Measurements from ENCODE around the gene ZNF608. TPM values are rescaled to one million over a fixed set of nuclear protein-coding genes. Genes with fewer than 3 reads are reported as not detected.

The ZNF608 gene
- total RNA-seq (2014; rRNA removed; shearing (Covaris generic)) = 20.8 and 28.0 TPM in 2 replicates

DNA sequence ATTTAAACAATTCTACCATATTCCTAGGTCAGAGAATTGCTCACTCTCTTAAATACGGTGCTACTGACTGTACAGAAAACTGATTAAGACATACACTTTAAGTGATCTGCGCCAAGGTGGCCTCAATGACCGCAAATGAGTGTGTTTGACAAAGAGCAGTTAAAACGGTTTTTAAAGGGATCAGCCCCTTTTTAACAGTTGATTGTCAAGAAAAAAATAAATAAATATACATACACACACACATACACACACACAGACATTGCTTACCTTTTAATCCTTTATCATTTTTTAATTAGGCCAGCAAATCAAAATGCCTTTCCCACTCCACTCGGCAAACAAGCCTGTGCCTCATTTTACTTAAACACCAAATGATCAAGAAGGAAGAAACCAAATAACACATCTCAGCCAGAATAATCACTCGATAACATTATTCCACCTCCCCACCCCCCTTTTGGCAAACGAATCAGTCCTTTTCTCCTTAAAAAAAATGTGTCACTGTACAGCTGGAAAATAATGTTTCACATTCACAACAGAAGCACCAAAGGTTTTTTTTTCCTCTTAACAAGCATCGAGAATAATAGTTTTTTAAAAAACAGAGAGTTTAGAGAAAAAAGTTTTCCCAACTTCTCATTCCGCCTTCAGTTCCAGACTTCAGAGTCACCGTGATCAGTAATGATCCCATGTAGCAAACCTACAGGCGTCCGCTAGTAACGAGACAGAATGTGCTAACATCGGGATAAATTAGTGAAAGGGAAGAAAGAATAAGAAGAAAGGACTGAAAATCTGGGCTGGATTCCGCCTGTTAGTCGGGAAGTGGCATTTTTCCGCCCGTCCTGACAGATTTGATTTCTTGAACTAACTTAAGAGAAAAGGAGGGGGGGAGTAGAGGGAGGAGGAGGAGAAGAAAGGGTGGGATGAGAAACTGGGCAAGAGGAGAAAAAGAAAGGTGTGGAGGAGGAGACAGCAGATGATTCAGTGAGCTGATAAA, at the start of gene ZNF608:
TSS of gene ZNF608 (minus strand) at position 712 of the 988 bp plus-strand sequence. CDS start 1,650 bp downstream, outside the sequence.
- peak; percentile 90 for DNase-seq (ENCODE audit: low spot score)

DNA sequence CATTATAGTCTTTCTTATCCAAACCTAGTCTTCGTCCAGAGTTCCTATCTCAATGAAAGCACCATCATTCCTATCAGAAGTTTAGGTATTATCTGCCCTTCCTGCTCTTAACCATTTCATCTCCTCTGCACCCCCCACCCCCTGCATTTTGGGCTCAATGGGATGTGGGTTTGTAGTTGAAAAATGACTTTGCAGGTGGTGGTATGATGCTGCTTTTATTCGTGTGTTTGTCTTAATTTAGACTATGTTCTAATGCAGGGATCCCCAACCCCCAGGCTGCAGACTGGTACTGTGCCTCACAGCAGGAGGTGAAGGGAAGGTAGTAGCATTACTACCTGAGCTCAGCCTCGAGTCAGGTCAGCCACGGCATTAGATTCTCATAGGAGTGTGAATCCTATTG, 49.4 kb upstream of the ZNF608 start:
- no peak for DNase-seq (ENCODE audit: low spot score)

DNA sequence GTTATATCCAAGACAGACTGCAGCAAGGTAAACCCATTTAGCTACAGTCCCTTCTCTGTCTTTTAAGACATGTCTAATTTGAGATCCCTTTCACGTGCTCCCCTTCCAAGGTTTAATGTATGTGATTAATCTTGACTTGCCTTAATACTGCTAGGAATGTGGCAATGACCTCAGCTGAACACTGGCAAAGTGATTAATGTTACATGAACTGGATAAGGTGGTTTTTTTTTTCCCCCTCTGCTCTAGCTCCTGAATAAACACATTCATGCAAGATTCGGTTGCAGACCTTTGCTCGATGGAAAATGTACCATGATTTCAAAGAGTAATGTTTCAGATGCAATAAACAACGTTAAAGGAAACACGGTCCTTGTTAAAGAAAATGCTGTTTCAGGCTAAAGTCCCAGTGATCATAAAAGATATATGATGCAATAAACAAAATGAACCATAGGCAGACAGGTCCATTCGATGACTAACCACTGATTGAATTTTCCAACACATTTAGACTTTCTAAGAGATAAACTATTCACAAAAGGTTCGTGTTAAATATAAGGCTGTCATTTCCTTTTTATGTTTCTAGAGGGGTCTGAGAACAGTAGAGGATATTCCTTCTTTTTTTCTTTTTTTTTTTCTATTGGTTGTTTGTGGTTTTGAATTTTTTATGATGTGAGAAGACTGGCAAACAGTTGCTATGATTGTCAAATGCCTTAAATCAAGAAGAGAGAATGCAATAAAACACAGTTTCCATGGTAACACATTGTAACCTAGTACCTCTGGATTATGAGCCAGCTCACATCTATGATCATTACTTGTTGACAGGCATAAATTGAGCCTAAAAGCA, 44.7 kb upstream of the ZNF608 start:
- peak; percentile 75 for DNase-seq (ENCODE audit: low spot score)

DNA sequence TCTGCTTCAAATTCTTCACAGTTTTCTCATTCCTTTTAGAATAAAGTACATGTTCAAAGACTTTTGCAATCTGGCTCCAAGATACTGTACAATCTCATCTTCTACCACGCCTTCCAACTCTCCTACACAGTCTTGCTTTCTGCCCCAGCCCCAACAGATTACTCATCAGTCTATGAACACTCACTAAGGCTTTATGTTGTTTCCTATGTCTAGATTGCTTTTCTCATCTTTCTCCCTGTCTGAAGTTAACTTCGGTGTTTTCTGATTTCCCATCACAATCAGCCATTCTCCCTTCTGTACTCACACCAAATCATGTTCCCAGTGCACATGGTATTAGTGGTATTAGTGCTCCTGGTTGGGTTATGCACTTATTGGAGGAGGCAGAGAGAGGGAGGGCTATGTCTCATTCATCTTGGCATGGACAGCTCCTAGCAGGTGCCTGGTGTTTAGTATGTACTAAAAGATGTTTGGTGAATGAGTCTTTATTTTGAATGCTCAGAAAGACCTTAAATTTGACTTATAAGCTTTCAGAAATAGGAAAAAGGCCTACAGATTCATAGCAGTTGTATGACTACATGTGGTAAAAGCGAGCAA, 44.0 kb upstream of the ZNF608 start:
- no peak for DNase-seq (ENCODE audit: low spot score)

DNA sequence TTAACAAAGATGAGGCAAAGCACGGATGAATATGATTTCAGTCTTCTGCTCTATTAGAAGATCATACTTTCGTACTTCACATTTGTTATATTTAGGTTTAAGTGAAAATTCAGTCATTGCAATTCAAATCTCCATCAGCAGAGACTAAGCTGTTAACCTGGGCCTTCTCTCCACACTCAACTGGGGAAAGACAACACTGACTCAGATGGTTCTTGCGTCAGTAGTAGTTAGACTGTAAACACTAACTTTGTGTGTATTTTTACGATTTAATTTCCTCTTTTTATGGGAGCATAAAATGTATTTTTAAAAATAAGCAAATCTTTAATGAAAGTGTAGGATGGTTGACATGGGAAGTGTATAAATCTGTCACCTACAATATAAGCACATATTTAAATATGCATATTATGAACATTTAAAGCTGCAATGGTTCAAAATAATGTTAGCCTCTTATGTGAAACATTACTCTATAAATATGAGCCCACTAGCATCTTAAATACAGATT, 42.7 kb upstream of the ZNF608 start:
- DNase-seq (ENCODE audit: low spot score) = no peak

- no peak for DNase-seq (ENCODE audit: low spot score)
These were observed 37.4 kb upstream of the ZNF608 start for GRCh38 chr5:124783794-124784193.

- DNase-seq (ENCODE audit: low spot score) = no peak
These were observed 36.8 kb upstream of the ZNF608 start for GRCh38 chr5:124783285-124783684.

DNA sequence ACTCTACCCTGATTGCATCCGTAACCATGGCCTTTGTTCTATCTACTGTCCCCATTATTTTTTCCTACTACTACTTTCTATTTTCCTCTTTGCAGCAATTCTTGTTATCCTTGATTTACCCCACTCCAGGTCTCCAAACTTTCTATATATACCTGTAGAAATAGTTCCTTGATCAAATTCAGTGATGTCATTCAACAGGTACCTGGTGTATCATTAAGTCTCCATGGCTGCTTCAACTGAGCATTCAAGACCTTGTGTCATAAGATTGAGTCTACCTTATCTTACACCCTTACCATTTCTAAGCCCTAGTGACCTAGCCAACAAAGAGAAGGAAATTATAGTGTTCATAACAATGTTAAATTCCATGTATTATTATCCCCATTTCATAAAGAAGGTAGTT, 35.8 kb upstream of the ZNF608 start:
- DNase-seq (ENCODE audit: low spot score) = no peak

DNA sequence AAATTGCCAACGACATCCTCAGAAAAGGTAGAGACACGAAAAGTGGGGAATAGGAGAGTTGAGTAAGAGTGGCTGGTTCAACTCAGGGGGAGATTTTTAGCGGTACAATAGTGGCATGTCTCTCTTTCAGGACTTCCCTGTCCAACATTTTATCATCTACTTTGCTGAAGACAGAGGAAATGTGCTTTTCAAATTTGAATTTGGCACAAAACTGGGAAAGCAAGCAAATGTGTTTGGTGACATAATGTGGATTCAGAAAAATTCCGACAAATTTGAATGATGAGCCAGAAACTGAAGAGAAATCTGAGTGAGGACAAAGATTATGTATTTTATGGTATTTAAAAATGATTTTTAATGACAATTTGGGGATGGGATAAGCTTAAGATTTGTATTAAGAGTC, 33.6 kb upstream of the ZNF608 start:
- no peak for DNase-seq (ENCODE audit: low spot score)

DNA sequence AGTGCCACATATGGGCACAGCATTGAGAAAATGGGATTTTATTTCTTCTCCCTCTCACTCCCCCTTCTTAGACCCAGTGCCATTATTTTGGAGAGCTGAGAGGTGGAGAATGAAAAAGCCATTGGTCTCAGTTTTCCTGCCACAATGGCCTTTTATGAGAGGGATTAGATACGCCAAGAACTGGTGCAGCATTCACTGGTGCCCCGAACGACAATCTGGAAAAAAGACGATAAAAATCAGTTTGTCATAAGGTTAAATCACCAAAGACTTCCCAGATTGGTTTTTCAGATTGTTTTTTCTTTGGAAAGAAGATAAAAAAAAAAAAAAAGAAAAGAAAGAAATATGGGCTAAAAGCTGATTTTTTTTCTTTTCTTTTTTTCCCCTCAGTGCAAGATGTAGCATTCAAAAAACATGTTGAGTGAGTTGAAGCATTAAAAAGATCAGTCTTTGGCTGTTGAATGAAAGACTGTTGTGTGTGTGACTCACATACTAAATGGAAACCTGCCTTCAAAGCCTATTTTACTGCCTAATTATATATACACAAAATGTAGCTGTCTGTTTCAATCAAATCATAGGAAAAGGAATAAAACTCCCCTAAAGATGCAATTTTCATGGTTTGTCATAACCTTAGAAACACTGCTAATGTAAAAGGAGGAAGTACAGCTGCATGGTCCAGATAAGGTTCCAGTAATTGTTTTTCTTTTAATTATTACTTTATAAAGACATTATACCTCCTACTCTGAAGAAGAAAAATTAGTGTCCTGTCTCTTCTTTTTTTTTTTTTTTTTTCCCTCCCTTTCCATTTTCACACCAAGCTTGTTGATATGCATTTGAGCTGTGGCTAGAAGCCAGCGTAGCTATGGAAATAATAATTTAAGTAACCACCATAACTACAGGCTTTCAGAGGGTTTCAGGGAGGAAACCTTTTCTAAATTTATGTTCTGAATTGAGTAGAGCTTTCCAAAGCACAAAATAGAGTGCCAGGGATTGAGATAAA, 27.2 kb upstream of the ZNF608 start:
- DNase-seq (ENCODE audit: low spot score) = no peak

DNA sequence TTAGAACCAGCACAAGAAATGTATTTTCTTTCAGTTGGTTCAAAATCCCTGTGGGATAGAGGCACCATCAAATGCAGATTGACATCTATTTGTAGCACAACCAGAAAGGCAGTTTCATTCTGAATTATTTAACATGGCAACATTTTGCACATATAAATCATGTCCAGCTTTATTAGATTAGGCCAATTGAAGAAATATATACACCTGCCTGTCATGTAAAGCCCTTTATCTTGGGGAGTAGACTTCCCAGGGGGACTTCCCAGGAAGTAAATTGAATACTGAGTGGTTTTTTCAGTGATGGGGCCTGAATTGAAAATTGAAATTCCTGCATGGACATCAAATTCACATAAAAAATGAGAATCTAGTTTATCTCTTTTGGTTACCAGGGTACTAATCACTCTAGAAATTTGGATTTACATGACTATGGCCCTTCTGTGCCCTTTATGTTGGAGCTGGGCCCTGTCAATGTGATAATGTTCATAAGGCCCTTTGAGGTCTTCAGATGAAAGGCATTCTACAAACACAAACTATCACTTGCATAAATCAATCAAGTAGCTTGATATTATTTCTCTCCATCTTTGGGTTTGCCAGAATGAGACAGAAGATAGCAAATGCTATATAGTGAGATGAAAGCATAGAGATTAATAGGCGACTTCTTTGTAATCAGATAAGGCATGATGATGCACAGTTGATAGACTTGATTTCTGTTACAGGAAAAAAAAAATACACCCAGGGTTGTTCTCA, 26.2 kb upstream of the ZNF608 start:
- no peak for DNase-seq (ENCODE audit: low spot score)

GRCh38 chr5:124771761-124772160, 25.3 kb upstream of the ZNF608 start:
- no peak for DNase-seq (ENCODE audit: low spot score)

GRCh38 chr5:124764992-124765611, 18.7 kb upstream of the ZNF608 start:
- no peak for DNase-seq (ENCODE audit: low spot score)

DNA sequence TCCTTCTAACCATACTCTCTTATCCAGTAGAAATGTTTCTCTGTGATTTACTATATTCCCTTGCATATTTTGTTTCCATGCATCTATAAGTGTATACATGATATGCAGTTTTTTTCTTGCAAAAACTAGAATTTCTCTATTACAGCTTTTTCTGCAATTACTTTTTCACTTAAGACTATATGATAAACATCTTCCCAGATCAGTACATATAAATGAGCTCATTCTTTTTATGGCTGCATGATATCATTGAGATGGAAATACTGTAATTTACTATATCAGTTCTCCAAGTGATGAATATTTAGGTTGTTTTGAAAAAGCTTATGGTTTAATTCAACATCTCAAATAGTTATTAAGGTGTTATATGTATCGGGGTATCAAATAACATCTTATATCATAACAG, 18.1 kb upstream of the ZNF608 start:
- DNase-seq (ENCODE audit: low spot score) = no peak

- DNase-seq (ENCODE audit: low spot score) = no peak
These were observed 14.6 kb upstream of the ZNF608 start for GRCh38 chr5:124761010-124761409.

- no peak for DNase-seq (ENCODE audit: low spot score)
These were observed 14.2 kb upstream of the ZNF608 start for GRCh38 chr5:124760608-124761007.

DNA sequence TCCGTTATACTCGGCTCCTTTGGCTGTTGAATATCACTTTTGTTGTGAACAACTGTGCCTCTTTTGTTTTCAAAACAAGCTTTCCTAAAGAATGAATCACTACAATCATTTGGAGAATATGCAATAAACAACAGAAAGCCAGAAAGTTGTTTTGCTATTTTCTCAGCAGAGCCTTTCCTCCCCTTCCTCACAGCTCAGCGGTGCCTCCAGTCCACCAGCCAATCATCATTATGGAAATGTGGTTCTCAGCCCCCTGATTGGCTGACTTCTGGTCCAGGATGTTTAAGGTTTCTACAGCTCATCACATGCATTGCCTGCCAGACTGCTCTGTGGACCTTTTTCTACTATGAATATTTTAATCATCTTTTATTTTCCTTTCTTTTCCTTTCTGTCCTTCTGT, 9.1 kb upstream of the ZNF608 start:
- peak; percentile 68 for DNase-seq (ENCODE audit: low spot score)

DNA sequence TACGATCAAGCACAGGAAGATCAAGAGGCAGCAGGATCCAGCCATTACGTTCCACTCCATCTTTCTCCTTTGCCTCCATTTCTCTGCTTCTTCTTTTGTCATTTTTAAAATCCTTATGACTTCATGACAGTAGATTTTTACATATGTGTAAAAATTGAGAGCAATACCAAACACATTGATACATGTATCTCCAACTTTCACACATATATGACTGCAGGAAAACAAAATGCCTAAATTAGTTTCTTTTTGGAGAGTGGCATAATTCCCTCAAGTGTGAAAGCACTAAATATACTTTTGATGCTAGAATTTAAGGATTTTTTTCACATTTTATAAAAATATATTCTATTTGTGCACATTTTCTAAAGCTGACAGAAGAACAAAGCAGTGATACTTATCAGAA, 8.6 kb upstream of the ZNF608 start:
- DNase-seq (ENCODE audit: low spot score) = no peak

- DNase-seq (ENCODE audit: low spot score) = no peak
These were observed 7.9 kb upstream of the ZNF608 start for GRCh38 chr5:124754206-124754927.
